ENCODE measurements around the gene MYL6B.

GRCh38 chr12:56189918-56190694 lies 37.7 kb downstream of the MYL6B start:
- TF ChIP-seq POLR2A (IDR thresholded peaks at IDR 0.05) (no peak), CTCF (IDR thresholded peaks at IDR 0.05) (no peak)

Data from right lobe of liver (tissue), 4 donors.